Activated CD8-positive, alpha-beta T cell treated with anti-CD3 and anti-CD28 coated beads for 36 hours (primary cell): Measurements from ENCODE around the gene TMEM123. TPM values are rescaled to one million over a fixed set of nuclear protein-coding genes. Genes with fewer than 3 reads are reported as not detected.
A peak's percentile ranks its signal among the peaks of the same experiment; 100 is the strongest.

ENCODE experiments used
- ATAC-seq: fragments of 200-7000 bp; cut with Tn5 transposase; one replicate; pipeline ENCODE4 v1.10.0; 2021; ENCODE audit warnings: mild to moderate bottlenecking, moderate library complexity
- CTCF ChIA-PET: fragments of 350-600 bp; sonication (Branson Sonifier 250); formaldehyde crosslinking; loops from one replicate; lab custom pipeline; 2021; ENCODE audit warnings: antibody characterized with exemption; lab: Charles Lee
- POLR2A ChIA-PET: fragments of 350-600 bp; sonication (Branson Sonifier 250); formaldehyde crosslinking; loops from one replicate; lab custom pipeline; 2021; ENCODE audit warnings: antibody characterized with exemption; lab: Charles Lee
- DNase-seq: peaks from one replicate; pipeline ENCODE4 v3.0.0-alpha.2; 2020
- H3K27ac Mint-ChIP-seq: one replicate; pipeline ENCODE4 v1.8.0; 2021; ENCODE audit warnings: mild to moderate bottlenecking, mixed read lengths
- H3K27me3 Mint-ChIP-seq: one replicate; pipeline ENCODE4 v1.8.0; 2021; ENCODE audit warnings: mixed read lengths
- H3K36me3 Mint-ChIP-seq: one replicate; pipeline ENCODE4 v1.8.0; 2021; ENCODE audit warnings: low read depth, mixed read lengths
- H3K4me1 Mint-ChIP-seq: one replicate; pipeline ENCODE4 v1.8.0; 2021; ENCODE audit warnings: low read depth, mixed read lengths
- H3K4me3 Mint-ChIP-seq: one replicate; pipeline ENCODE4 v1.8.0; 2021; ENCODE audit warnings: mild to moderate bottlenecking, moderate library complexity, mixed read lengths
- H3K9me3 Mint-ChIP-seq: one replicate; pipeline ENCODE4 v1.8.0; 2021; ENCODE audit warnings: mixed read lengths
- intact Hi-C: fragments of 100-400 bp; cut with micrococcal nuclease; formaldehyde crosslinking; loops from one replicate; pipeline ENCODE4 v1.10.0; 2022
- total RNA-seq, 2 experiments: library from RNA; stranded (reverse); gene quantifications; one replicate each; pipeline ENCODE4 v1.2.3, GENCODE V29; 2021
- TF ChIP-seq, protein P1 (sequence below): fragments of 200-600 bp; IDR thresholded peaks from one replicate; pipeline ENCODE4 v1.8.0; 2022; ENCODE audit warnings: antibody characterized with exemption, mild to moderate bottlenecking

TMEM123 gene
- total RNA-seq, 2 experiments from 2014 or later: 234 to 235 TPM

DNA sequence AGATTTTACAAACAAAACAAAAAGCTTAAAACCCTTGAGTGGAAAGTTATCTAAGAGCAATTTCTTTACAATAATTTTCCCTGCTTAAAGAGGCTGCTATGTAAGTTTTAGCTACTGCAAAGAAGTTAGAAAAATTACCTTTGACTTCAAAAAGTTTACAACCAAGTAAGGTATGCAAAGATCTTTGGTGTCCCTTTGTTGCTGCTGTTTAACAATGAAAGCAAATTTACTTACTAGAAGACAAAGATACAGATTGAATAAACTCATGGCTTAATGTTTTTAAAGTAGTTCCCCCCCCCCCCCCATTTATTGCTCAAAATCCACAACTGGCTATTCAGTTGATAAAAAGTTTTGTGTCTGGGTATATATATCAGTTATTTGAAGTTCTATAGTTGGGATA lies 26.0 kb downstream of the TMEM123 start:
- peaks cover 53% of the 10 kb centered on the region for H3K36me3 Mint-ChIP-seq
- no peak overlapping the region for H3K4me3 Mint-ChIP-seq
- TF ChIP-seq, protein P1, sequence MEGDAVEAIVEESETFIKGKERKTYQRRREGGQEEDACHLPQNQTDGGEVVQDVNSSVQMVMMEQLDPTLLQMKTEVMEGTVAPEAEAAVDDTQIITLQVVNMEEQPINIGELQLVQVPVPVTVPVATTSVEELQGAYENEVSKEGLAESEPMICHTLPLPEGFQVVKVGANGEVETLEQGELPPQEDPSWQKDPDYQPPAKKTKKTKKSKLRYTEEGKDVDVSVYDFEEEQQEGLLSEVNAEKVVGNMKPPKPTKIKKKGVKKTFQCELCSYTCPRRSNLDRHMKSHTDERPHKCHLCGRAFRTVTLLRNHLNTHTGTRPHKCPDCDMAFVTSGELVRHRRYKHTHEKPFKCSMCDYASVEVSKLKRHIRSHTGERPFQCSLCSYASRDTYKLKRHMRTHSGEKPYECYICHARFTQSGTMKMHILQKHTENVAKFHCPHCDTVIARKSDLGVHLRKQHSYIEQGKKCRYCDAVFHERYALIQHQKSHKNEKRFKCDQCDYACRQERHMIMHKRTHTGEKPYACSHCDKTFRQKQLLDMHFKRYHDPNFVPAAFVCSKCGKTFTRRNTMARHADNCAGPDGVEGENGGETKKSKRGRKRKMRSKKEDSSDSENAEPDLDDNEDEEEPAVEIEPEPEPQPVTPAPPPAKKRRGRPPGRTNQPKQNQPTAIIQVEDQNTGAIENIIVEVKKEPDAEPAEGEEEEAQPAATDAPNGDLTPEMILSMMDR: no peak
- no peak for DNase-seq
- H3K9me3 Mint-ChIP-seq: peaks cover 2% of the 10 kb centered on the region
- H3K27ac Mint-ChIP-seq: no peak overlapping the region
- intact Hi-C loops: no loop called here
- H3K4me1 Mint-ChIP-seq: peaks cover 82% of the 10 kb centered on the region
- no peaks in the 10 kb centered on the region for H3K27me3 Mint-ChIP-seq
- CTCF ChIA-PET: interaction anchor here (1.0 to 2.6 kb wide), 5 partner anchors 20 to 85 kb away, joined by 3 to 18 read pairs (median 5); no protein-coding TSS in a partner anchor
- no peak for ATAC-seq
- POLR2A ChIA-PET: interaction anchor here (1.0 to 1.6 kb wide), 2 partner anchors 9 to 13 kb away, joined by 3 to 10 read pairs; no protein-coding TSS in a partner anchor

DNA sequence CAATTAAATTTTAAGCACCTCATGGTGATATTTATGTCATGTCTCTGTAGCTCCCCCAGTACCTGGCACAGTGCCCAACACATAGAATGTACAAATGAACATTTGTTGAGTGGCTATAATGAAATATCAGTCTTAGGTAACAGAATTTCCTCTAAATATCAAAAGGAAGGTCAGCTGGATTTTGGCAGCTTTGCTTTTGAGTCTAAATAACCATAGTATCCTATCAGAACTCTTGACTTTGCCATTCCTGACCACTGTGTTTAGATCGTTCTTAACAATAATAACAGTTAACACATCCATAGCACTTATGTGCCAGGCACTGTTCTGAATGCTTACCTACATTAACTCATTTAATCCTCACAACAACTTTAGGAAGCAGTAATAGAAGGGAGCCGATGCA lies 26.6 kb downstream of the TMEM123 start:
- TF ChIP-seq, protein P1: no peak
- intact Hi-C loops: no loop called here
- H3K36me3 Mint-ChIP-seq: peaks cover 53% of the 10 kb centered on the region
- H3K4me3 Mint-ChIP-seq: no peak overlapping the region
- POLR2A ChIA-PET: interaction anchor here (1.0 to 1.6 kb wide), 3 partner anchors 9 to 66 kb away, joined by 3 to 10 read pairs (median 3); no protein-coding TSS in a partner anchor
- CTCF ChIA-PET: interaction anchor here (0.8 to 2.6 kb wide), 6 partner anchors 8 to 84 kb away, joined by 3 to 18 read pairs (median 4); no protein-coding TSS in a partner anchor
- peaks cover 84% of the 10 kb centered on the region for H3K4me1 Mint-ChIP-seq
- peak overlapping the region; percentile 44 for H3K27ac Mint-ChIP-seq
- H3K9me3 Mint-ChIP-seq: no peaks in the 10 kb centered on the region
- ATAC-seq (no peak), DNase-seq (no peak)
- no peaks in the 10 kb centered on the region for H3K27me3 Mint-ChIP-seq

DNA sequence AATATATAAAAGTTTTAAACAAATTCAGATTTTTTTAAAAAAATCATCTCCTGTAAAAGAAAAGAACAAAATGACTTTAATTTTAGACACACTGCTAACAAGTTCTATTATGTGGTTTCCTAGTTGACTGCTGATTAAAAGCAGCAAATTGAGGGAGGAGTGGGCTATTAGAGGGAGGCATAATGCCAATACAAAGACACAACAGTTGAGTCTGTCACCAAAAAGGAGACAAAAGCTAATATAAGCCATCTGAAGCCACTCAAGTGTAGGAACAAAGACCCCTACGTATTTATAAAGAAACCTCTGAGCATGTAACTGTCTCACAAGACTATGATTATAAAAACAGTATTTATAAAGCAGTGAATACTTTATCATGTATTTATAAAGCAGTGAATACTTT lies 28.6 kb downstream of the TMEM123 start:
- no peak for ATAC-seq
- H3K27me3 Mint-ChIP-seq: no peaks in the 10 kb centered on the region
- no peak overlapping the region for H3K4me3 Mint-ChIP-seq
- intact Hi-C loops: no loop called here
- DNase-seq: no peak
- peaks cover 49% of the 10 kb centered on the region for H3K36me3 Mint-ChIP-seq
- H3K27ac Mint-ChIP-seq: peak overlapping the region; percentile 32
- ChIA-PET CTCF (interaction anchor here (0.9 to 2.3 kb wide), 4 partner anchors 28 to 130 kb away, joined by 3 to 18 read pairs (median 5); no protein-coding TSS in a partner anchor), POLR2A (interaction anchor here (1.3 kb wide), 1 partner anchor 28 kb away, joined by 3 read pairs; no protein-coding TSS in a partner anchor)
- TF ChIP-seq, protein P1: no peak
- peaks cover 82% of the 10 kb centered on the region for H3K4me1 Mint-ChIP-seq
- peaks cover under 1% of the 10 kb centered on the region for H3K9me3 Mint-ChIP-seq

DNA sequence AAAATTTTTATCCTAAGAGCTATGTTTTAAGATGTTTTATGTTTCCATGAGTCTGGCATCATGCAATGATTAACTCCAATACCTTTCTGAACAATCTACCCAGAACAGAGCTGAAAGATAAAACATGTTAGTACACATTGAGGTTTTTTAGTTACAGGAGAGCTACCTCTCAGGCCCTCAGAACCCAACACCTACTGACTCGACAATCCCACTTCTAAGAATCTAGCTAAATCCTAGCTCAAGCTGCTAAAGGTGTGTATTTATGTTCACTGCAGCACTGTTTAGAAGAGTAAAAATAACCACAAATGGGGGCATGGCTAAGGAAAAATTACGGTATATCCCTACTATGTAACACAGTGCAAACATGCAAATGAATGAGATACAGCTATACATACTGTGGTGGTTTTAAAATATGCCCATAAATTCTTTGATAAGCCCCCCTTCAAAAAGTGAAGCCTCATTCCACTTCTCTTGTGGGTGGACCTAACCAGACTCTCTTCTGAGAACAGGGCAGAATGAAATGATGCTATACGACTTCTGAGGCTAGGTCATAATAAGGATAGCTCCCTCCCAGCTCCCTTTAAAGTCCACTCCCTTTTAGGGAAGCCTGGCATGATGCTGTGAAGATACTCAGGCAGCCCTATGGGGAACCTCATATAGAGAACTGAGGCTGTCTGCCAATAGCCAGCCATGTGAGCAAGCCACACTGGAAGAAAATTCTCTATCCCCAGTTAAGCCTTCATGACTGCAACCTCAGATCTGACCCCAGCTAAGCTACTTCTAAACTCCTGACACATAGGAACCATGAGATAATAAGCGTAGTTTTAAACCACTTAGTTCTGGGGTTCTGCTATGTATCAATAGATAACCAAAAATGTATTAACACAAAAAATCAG lies 29.5 kb downstream of the TMEM123 start:
- CTCF ChIA-PET: interaction anchor here (0.9 to 2.3 kb wide), 7 partner anchors 10 to 129 kb away, joined by 3 to 18 read pairs (median 6); no protein-coding TSS in a partner anchor
- no peak overlapping the region for H3K4me3 Mint-ChIP-seq
- TF ChIP-seq, protein P1: no peak
- H3K36me3 Mint-ChIP-seq: peaks cover 52% of the 10 kb centered on the region
- intact Hi-C loops: no loop called here
- H3K27ac Mint-ChIP-seq: peak overlapping the region; percentile 74
- POLR2A ChIA-PET: interaction anchor here (0.8 to 1.3 kb wide), 4 partner anchors 9 to 29 kb away, joined by 3 to 5 read pairs (median 3); no protein-coding TSS in a partner anchor
- peaks cover 8% of the 10 kb centered on the region for H3K9me3 Mint-ChIP-seq
- ATAC-seq (peak; percentile 47), DNase-seq (no peak)
- peaks cover 86% of the 10 kb centered on the region for H3K4me1 Mint-ChIP-seq
- H3K27me3 Mint-ChIP-seq: no peaks in the 10 kb centered on the region
